Transverse colon (tissue), 4 donors: ENCODE data around the gene NUSAP1. TPM values are rescaled to one million over a fixed set of nuclear protein-coding genes. Genes with fewer than 3 reads are reported as not detected.

Experiments
- DNase-seq: peaks from one replicate; pipeline ENCODE4 v3.0.0-alpha.2; 2019
- H3K27ac ChIP-seq, 4 donors: fragments of 200-600 bp; sonication (generic); 2 replicates each; pipeline ENCODE4 v1.5.1; 2016 to 2018; ENCODE audit warnings: inconsistent platforms in 4 of 4
- H3K27me3 ChIP-seq: fragments of 200-600 bp; sonication (generic); 2 replicates; pipeline ENCODE4 v1.5.1; 2017; ENCODE audit warnings: inconsistent platforms
- H3K36me3 ChIP-seq, 4 donors: fragments of 200-600 bp; sonication (generic); 2 replicates each; pipeline ENCODE4 v1.5.1; 2017 to 2019; ENCODE audit warnings: inconsistent platforms in 4 of 4
- H3K4me1 ChIP-seq, 4 donors: fragments of 200-600 bp; sonication (generic); 2 replicates each; pipeline ENCODE4 v1.5.1; 2017 to 2020; ENCODE audit warnings: inconsistent platforms in 4 of 4
- H3K4me3 ChIP-seq, 4 donors: fragments of 200-600 bp; sonication (generic); 1 replicate in 1 of 4; 2 replicates in 3 of 4; pipeline versions ENCODE4 v1.5.1 to v1.6.1; 2017 to 2019; ENCODE audit warnings: inconsistent platforms in 4 of 4
- H3K9me3 ChIP-seq, 2 donors: fragments of 200-600 bp; sonication (generic); 2 replicates each; pipeline ENCODE4 v1.5.1; 2017 to 2019; ENCODE audit warnings: inconsistent platforms in 2 of 2
- EP300 ChIP-seq: sonication (generic); formaldehyde crosslinking; IDR thresholded peaks from one replicate; pipeline ENCODE4 v1.6.1; 2017; ENCODE audit warnings: antibody characterized with exemption, low read depth
- POLR2A ChIP-seq: fragments of 450-650 bp; IDR thresholded peaks from one replicate; pipeline ENCODE4 v1.6.1; 2016; ENCODE audit warnings: antibody characterized with exemption, mild to moderate bottlenecking, moderate library complexity
- POLR2AphosphoS5 ChIP-seq, 3 donors: sonication (generic); formaldehyde crosslinking; IDR thresholded peaks; one replicate each; pipeline ENCODE4 v1.6.1; 2016; ENCODE audit warnings: antibody characterized with exemption in 3 of 3
- WGBS, 2 donors: methylation state at CpG; one replicate each; pipeline ENCODE4 v1.1.5; 2018; ENCODE audit warnings: low coverage in 1 of 2; 5-methylcytosine and 5-hydroxymethylcytosine counted together
- in situ Hi-C, 4 donors: fragments of 200-750 bp; cut with MboI; loops; one replicate each; pipeline versions ENCODE4 v1.15.0 to v1.15.1; 2017; ENCODE audit warnings: low sequenced_read_pairs in 3 of 4, low pct_ligation_motif_present in 1 of 4, low pct_unique_long_range_greater_than_20kb in 1 of 4
- intact Hi-C: fragments of 100-400 bp; cut with DNase I; formaldehyde crosslinking; loops from one replicate; pipeline ENCODE4 v1.15.1; 2023; ENCODE audit warnings: low total_unique reads
- total RNA-seq, 4 donors: library from RNA; depleted of rRNA; stranded (reverse); fragments of >200 nt; gene quantifications; one replicate each; pipeline ENCODE4 v1.1.0, GENCODE V29; 2016
- TF ChIP-seq, protein P1 (sequence below), 5 experiments: fragments of 200-600 bp in 3 of 5; fragments of 450-650 bp in 2 of 5; sonication (generic) in 3 of 5; IDR thresholded peaks; 1 replicate in 2 of 5; 2 replicates in 3 of 5; pipeline ENCODE4 v1.5.1; 2016 to 2017; ENCODE audit warnings: antibody characterized with exemption in 5 of 5, inconsistent platforms in 3 of 5, mild to moderate bottlenecking in 2 of 5, moderate library complexity in 1 of 5

The NUSAP1 gene
- total RNA-seq, 4 donors from 2014 or later, result 5.0 to 8.9 (median 7.5) TPM

DNA sequence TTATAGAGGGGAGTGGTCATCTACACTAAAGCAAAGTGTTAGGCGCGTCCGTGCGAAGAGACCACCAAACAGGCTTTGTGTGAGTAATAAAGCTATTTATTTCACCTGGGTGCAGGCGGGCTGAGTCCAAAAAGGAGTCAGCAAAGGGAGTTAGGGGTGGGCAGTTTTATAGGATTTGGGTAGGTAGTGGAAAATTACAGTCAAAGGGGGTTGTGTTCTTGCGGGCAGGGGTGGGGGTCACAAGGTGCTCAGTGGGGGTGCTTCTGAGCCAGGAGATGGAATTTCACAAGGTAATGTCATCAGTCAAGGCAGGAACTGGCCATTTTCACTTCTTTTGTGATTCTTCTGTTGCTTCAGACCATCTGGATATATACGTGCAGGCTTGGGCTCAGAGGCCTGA, 47.4 kb upstream of the NUSAP1 start:
- no peak for DNase-seq
- 41 to 45% methylated on average over 4 to 7 of the region's 7 CpGs for WGBS, 2 donors
- H3K4me3 ChIP-seq, result peak overlapping the region in 3 of 4 donors; percentile 81 to 93 (median 82)
- intact Hi-C loops (no loop called here), in situ Hi-C loops (no loop called here)
- H3K27ac ChIP-seq, result peak overlapping the region; percentile 94 to 97 (median 96)
- H3K27me3 ChIP-seq, result no peaks in the 10 kb centered on the region
- peaks cover 0 to 29% (median 14%) of the 10 kb centered on the region in 4 donors for H3K36me3 ChIP-seq
- peaks cover 8 to 43% (median 10%) of the 10 kb centered on the region in 4 donors for H3K4me1 ChIP-seq
- H3K9me3 ChIP-seq, result no peaks in the 10 kb centered on the region
- TF ChIP-seq POLR2A, result no peak
- TF ChIP-seq EP300, result no peak
- TF ChIP-seq, protein P1, sequence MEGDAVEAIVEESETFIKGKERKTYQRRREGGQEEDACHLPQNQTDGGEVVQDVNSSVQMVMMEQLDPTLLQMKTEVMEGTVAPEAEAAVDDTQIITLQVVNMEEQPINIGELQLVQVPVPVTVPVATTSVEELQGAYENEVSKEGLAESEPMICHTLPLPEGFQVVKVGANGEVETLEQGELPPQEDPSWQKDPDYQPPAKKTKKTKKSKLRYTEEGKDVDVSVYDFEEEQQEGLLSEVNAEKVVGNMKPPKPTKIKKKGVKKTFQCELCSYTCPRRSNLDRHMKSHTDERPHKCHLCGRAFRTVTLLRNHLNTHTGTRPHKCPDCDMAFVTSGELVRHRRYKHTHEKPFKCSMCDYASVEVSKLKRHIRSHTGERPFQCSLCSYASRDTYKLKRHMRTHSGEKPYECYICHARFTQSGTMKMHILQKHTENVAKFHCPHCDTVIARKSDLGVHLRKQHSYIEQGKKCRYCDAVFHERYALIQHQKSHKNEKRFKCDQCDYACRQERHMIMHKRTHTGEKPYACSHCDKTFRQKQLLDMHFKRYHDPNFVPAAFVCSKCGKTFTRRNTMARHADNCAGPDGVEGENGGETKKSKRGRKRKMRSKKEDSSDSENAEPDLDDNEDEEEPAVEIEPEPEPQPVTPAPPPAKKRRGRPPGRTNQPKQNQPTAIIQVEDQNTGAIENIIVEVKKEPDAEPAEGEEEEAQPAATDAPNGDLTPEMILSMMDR (IDR thresholded peaks at IDR 0.05), result no peak
- no peak for TF ChIP-seq POLR2AphosphoS5 (IDR thresholded peaks at IDR 0.05)

DNA sequence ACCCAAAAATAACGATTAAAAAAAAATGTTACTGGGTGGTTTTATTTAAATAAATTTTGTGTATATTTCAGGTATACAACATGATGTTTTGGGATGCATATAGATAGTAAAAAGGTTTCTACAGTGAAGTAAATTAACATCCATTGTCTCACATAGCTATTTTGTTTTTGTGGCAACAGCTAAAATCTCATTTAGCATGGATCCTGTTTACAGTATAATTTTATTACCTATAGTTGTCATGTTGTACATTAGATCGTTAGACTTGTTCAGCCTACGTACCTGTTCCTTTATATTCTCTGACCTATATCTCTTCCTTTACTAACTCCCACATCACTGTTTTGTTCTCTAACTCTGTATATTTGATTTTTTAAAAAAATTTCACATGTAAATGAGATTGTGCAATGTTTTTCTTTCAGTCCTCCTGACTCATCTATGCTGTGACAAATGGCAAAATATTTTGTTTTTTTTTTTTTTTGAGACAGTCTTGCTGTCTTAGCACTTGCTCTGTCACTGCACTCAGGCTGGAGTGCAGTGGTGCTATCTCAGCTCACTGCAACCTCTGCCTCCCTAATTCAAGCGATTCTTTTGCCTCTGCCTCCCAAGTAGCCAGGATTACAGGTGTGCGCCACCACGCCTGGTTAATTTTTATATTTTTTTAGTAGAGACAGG, 45.9 kb upstream of the NUSAP1 start:
- WGBS, 2 donors, result 88 to 94% methylated on average over 5 to 6 of the region's 6 CpGs
- peaks cover 0 to 39% (median 14%) of the 10 kb centered on the region in 4 donors for H3K36me3 ChIP-seq
- no peaks in the 10 kb centered on the region for H3K9me3 ChIP-seq
- DNase-seq, result no peak
- no peak overlapping the region for H3K4me3 ChIP-seq
- H3K4me1 ChIP-seq, result peaks cover 8 to 43% (median 10%) of the 10 kb centered on the region in 4 donors
- H3K27ac ChIP-seq, result no peak overlapping the region
- intact Hi-C loops (no loop called here), in situ Hi-C loops (no loop called here)
- no peaks in the 10 kb centered on the region for H3K27me3 ChIP-seq
- TF ChIP-seq EP300, result no peak
- TF ChIP-seq, protein P1 (IDR thresholded peaks at IDR 0.05), result no peak
- no peak for TF ChIP-seq POLR2A
- no peak for TF ChIP-seq POLR2AphosphoS5 (IDR thresholded peaks at IDR 0.05)

DNA sequence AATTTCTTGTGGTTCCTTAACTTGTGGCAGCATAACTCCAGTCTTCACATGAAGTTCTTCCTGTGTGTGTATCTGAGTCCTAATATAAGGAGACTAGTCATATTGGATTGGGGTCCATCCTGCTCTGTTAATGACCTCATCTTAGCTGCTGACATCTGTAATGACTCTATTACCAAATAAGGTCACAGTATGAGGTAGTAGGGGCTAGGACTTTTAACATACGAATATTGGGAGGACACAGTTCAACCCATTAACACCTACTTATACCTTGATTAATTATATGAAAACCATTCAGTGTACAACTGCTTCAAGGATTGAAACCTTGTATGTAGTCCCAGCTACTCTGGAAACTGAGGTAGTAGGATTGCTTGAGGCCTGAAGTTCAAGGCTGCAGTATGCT, 44.2 kb upstream of the NUSAP1 start:
- in situ Hi-C loops, result no loop called here
- H3K27ac ChIP-seq, result no peak overlapping the region
- no peak overlapping the region for H3K4me3 ChIP-seq
- peaks cover 0 to 48% (median 14%) of the 10 kb centered on the region in 4 donors for H3K36me3 ChIP-seq
- H3K9me3 ChIP-seq, result no peaks in the 10 kb centered on the region
- TF ChIP-seq, protein P1 (IDR thresholded peaks at IDR 0.05), result no peak
- TF ChIP-seq EP300 (no peak), POLR2A (no peak), POLR2AphosphoS5 (IDR thresholded peaks at IDR 0.05) (no peak)
- no peaks in the 10 kb centered on the region for H3K27me3 ChIP-seq
- intact Hi-C loops, result no loop called here
- 88% methylated on average over 1 of the region's 1 CpG; no CpG with 5 or more reads in 1 of the 2 donors for WGBS, 2 donors
- no peak for DNase-seq
- H3K4me1 ChIP-seq, result peaks cover 6 to 38% (median 13%) of the 10 kb centered on the region in 4 donors

DNA sequence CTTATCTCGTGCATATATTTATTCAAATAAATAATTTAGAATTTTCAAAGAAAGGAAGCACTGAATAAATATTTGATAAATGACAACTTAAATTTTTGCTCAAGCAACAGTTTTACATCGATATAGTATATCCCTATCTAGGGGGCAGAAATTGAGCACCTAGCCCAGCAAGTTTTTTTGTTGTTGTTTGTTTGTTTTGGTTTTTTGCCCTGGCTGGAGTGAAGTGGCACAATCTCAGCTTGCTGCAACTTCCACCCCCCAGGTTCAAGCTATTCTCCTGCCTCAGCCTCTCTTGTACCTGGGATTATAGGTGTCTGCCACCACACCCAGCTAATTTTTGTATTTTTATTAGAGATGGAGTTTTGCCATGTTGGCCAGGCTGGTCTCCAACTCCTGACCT, 42.7 kb upstream of the NUSAP1 start:
- DNase-seq, result no peak
- TF ChIP-seq, protein P1 (IDR thresholded peaks at IDR 0.05), result no peak
- TF ChIP-seq POLR2A (no peak), POLR2AphosphoS5 (IDR thresholded peaks at IDR 0.05) (no peak), EP300 (no peak)
- no peak overlapping the region for H3K27ac ChIP-seq
- peaks cover 4 to 36% (median 11%) of the 10 kb centered on the region in 4 donors for H3K4me1 ChIP-seq
- 81 to 94% methylated on average over 2 of the region's 2 CpGs for WGBS, 2 donors
- peaks cover 0 to 48% (median 14%) of the 10 kb centered on the region in 4 donors for H3K36me3 ChIP-seq
- in situ Hi-C loops (no loop called here), intact Hi-C loops (no loop called here)
- H3K27me3 ChIP-seq, result no peaks in the 10 kb centered on the region
- H3K4me3 ChIP-seq, result no peak overlapping the region
- H3K9me3 ChIP-seq, result no peaks in the 10 kb centered on the region
